K562 (cell line): ENCODE data around the gene MCRS1. TPM values are rescaled to one million over a fixed set of nuclear protein-coding genes. Genes with fewer than 3 reads are reported as not detected.

ENCODE experiments used
- ATAC-seq: fragments of 200-7000 bp; cut with Tn5 transposase; 3 replicates; pipeline ENCODE4 v1.9.1; 2020; ENCODE audit warnings: moderate library complexity
- BruUV-seq: library from RNA; stranded (reverse); fragments of 400-500 nt; replicated peaks from 2 replicates; lab custom pipeline; 2021; lab: Mats Ljungman, UMichigan
- CTCF ChIA-PET: fragments of 300-600 bp; formaldehyde crosslinking; extraction: SDS; loops from one replicate; lab custom pipeline; 2021; ENCODE audit warnings: low intra/inter-chr PET ratio; lab: Yijun Ruan, JAX
- POLR2A ChIA-PET: fragments of 300-600, 350-650 bp; sonication (Branson Sonifier 250); formaldehyde crosslinking; extraction: SDS; loops from one replicate; lab custom pipeline; 2021; ENCODE audit warnings: antibody characterized with exemption, inconsistent platforms; lab: Yijun Ruan, JAX
- DNase-seq, 4 experiments: peaks; one replicate each; pipeline versions ENCODE4 v3.0.0 to v3.0.0-alpha.2; 2011 to 2018; ENCODE audit warnings: low spot score in 3 of 4, mixed read lengths in 3 of 4; ENCODE audit errors: extremely low read depth in 1 of 4
- FAIRE-seq: peaks from 2 replicates; lab custom pipeline; 2011; peaks lifted over from hg19 to GRCh38; lab: Jason Lieb, UNC
- H2AFZ ChIP-seq: 2 replicates; pipeline ENCODE4 v1.6.0; 2011; ENCODE audit warnings: low read depth, low read length, control low read depth, inconsistent platforms
- H3K27ac ChIP-seq: fragments of 200-600 bp; 3 replicates; pipeline ENCODE4 v1.8.0; 2011; ENCODE audit warnings: low read depth, mild to moderate bottlenecking, control low read depth, inconsistent platforms, low read length, moderate library complexity, mixed read lengths; ENCODE audit errors: extremely low read depth
- H3K27me3 ChIP-seq, 2 experiments: fragments of 300-600 bp in 1 of 2; 2 replicates in 1 of 2; 3 replicates in 1 of 2; pipeline versions ENCODE4 v1.6.0 to v1.8.0; 2011; ENCODE audit warnings: inconsistent platforms in 2 of 2, low read length in 2 of 2, mild to moderate bottlenecking in 1 of 2, mixed read lengths in 1 of 2, moderate library complexity in 1 of 2; ENCODE audit not compliant: control insufficient read depth in 2 of 2, insufficient read depth in 2 of 2
- H3K36me3 ChIP-seq: fragments of 300-600 bp; 3 replicates; pipeline ENCODE4 v1.8.0; 2011; ENCODE audit warnings: mild to moderate bottlenecking, low read length, inconsistent platforms; ENCODE audit not compliant: control insufficient read depth, insufficient read depth
- H3K4me1 ChIP-seq, 2 experiments: fragments of 200-600 bp in 1 of 2; replicated peaks in 1 of 2; 2 replicates in 1 of 2; 3 replicates in 1 of 2; pipeline versions ENCODE4 v1.5.1 to v1.8.0; 2011; ENCODE audit warnings: inconsistent platforms in 2 of 2, low read length in 2 of 2, mild to moderate bottlenecking in 1 of 2, mixed read lengths in 1 of 2, moderate library complexity in 1 of 2; ENCODE audit not compliant: control insufficient read depth in 2 of 2, insufficient read depth in 2 of 2
- H3K4me2 ChIP-seq: 2 replicates; pipeline ENCODE4 v1.6.1; 2011; ENCODE audit warnings: low read length, control low read depth, inconsistent platforms, mixed read lengths; ENCODE audit not compliant: insufficient read depth
- H3K4me3 ChIP-seq: fragments of 200-600 bp; sonication (generic), shearing (Covaris generic); 2 replicates; pipeline ENCODE4 v1.5.1; 2016; ENCODE audit warnings: control low read depth, inconsistent platforms
- H3K79me2 ChIP-seq: fragments of 200-600 bp; 3 replicates; pipeline ENCODE4 v1.8.0; 2011; ENCODE audit warnings: low read length, inconsistent platforms; ENCODE audit not compliant: control insufficient read depth, insufficient read depth
- H3K9ac ChIP-seq, 2 experiments: 2 replicates each; pipeline versions ENCODE4 v1.6.0 to v1.6.1; 2011; ENCODE audit warnings: low read depth in 2 of 2, low read length in 2 of 2, control low read depth in 1 of 2, inconsistent platforms in 1 of 2, mild to moderate bottlenecking in 1 of 2, mixed read lengths in 1 of 2; ENCODE audit not compliant: insufficient read depth in 1 of 2
- H3K9me1 ChIP-seq: one replicate; pipeline ENCODE4 v1.6.0; 2011; ENCODE audit warnings: inconsistent platforms, mild to moderate bottlenecking, low read length, moderate library complexity; ENCODE audit not compliant: control insufficient read depth, insufficient read depth
- H3K9me3 ChIP-seq: replicated peaks from 2 replicates; pipeline ENCODE4 v1.5.1; 2011; ENCODE audit warnings: low read depth, low read length, inconsistent platforms; ENCODE audit not compliant: control insufficient read depth, insufficient read depth
- H4K20me1 ChIP-seq: replicated peaks from 2 replicates; pipeline ENCODE4 v1.6.1; 2011; ENCODE audit warnings: low read length, inconsistent platforms, mixed read lengths; ENCODE audit not compliant: control insufficient read depth, insufficient read depth
- ARID1B ChIP-seq: fragments of 450-650 bp; IDR thresholded peaks from 2 replicates; pipeline ENCODE4 v1.6.1; 2016; ENCODE audit warnings: antibody characterized with exemption, mild to moderate bottlenecking, inconsistent platforms
- BCOR ChIP-seq: fragments of 450-650 bp; IDR thresholded peaks from 2 replicates; pipeline ENCODE4 v1.6.1; 2016
- CBFB ChIP-seq: sonication (generic); formaldehyde crosslinking; IDR thresholded peaks from 2 replicates; pipeline ENCODE4 v1.4.0; 2020; ENCODE audit warnings: mild to moderate bottlenecking, missing genetic modification reagents
- CBX5 ChIP-seq: IDR thresholded peaks from 2 replicates; pipeline ENCODE4 v1.6.1; 2014; ENCODE audit warnings: low read depth, borderline replicate concordance
- CHCHD3 ChIP-seq: fragments of 250-450 bp; sonication (Bioruptor Pico); IDR thresholded peaks from 2 replicates; pipeline ENCODE4 v2.1.2; 2022; ENCODE audit warnings: mild to moderate bottlenecking
- FOXO4 ChIP-seq: fragments of 450-650 bp; formaldehyde crosslinking; IDR thresholded peaks from 2 replicates; pipeline ENCODE4 v1.4.0; 2020; ENCODE audit warnings: mild to moderate bottlenecking, moderate library complexity
- KAT7 ChIP-seq: sonication (generic); formaldehyde crosslinking; IDR thresholded peaks from 2 replicates; pipeline ENCODE4 v1.8.0; 2022; ENCODE audit warnings: missing genetic modification reagents, mild to moderate bottlenecking, borderline replicate concordance
- MCM7 ChIP-seq, 2 experiments: fragments of 450-650 bp; IDR thresholded peaks; 2 replicates each; pipeline ENCODE4 v1.6.1; 2016 to 2018
- NFYB ChIP-seq: IDR thresholded peaks from 2 replicates; pipeline ENCODE4 v1.6.1; 2011; ENCODE audit warnings: mild to moderate bottlenecking, moderate library complexity; ENCODE audit not compliant: insufficient read length; ENCODE audit errors: extremely low read depth
- NR0B1 ChIP-seq: fragments of 450-650 bp; IDR thresholded peaks from one replicate; pipeline ENCODE4 v1.6.1; 2018; ENCODE audit warnings: mild to moderate bottlenecking, moderate library complexity; ENCODE audit not compliant: partially characterized antibody
- SREBF1 ChIP-seq: fragments of 150-350 bp; IDR thresholded peaks from 2 replicates; pipeline ENCODE4 v1.6.1; 2014; ENCODE audit warnings: antibody characterized with exemption, low read depth, low read length, borderline replicate concordance
- TSC22D4 ChIP-seq: fragments of 450-650 bp; IDR thresholded peaks from 2 replicates; pipeline ENCODE4 v1.6.1; 2016; ENCODE audit warnings: missing genetic modification characterization, missing biosample characterization, control low read depth
- ZNF12 ChIP-seq: sonication (generic); formaldehyde crosslinking; IDR thresholded peaks from 2 replicates; pipeline ENCODE4 v1.4.0; 2020; ENCODE audit warnings: mild to moderate bottlenecking, missing genetic modification reagents
- ZNF408 ChIP-seq: fragments of 250-450 bp; sonication (Bioruptor Pico); IDR thresholded peaks from 2 replicates; pipeline ENCODE4 v1.4.0; 2020; ENCODE audit warnings: low read depth, mild to moderate bottlenecking, moderate library complexity
- ZNF561 ChIP-seq: fragments of 450-650 bp; formaldehyde crosslinking; conservative IDR thresholded peaks from 2 replicates; pipeline ENCODE4 v1.4.0; 2020; ENCODE audit warnings: mild to moderate bottlenecking, moderate library complexity
- ZNF586 ChIP-seq: fragments of 450-650 bp; formaldehyde crosslinking; conservative IDR thresholded peaks from 2 replicates; pipeline ENCODE4 v1.4.0; 2020; ENCODE audit warnings: mild to moderate bottlenecking, moderate library complexity
- WGBS: fragments of 100-300 bp; shearing (Covaris generic); methylation state at CpG from one replicate; pipeline ENCODE4 v1.1.6; 2016; ENCODE audit warnings: low coverage, mixed read lengths; ENCODE audit not compliant: insufficient coverage; ENCODE audit errors: missing lambda C conversion rate; 5-methylcytosine and 5-hydroxymethylcytosine counted together
- in situ Hi-C: fragments of 300-500 bp; cut with MboI; formaldehyde crosslinking; loops from 4 replicates; pipeline ENCODE4 v1.15.0; 2018; ENCODE audit warnings: inconsistent platforms, mixed read lengths
- intact Hi-C: fragments of 100-400 bp; cut with micrococcal nuclease; formaldehyde crosslinking; loops from 2 replicates; pipeline ENCODE4 v1.14.2; 2022
- polyA plus RNA-seq, 8 experiments: library from polyadenylated mRNA; depleted of rRNA in 4 of 8; stranded (reverse) in 5 of 8; unstranded in 3 of 8; fragments of >200 nt; fragmentation: Nextera tagmentation in 2 of 8; fragmentation: Illumina TruSeq in 1 of 8; extraction: Ambion mirVana in 2 of 8; extraction: Trizol in 1 of 8; gene quantifications; 2 replicates each; pipeline versions ENCODE4 v1.2.1 to v1.2.3, GENCODE V29; 2011 to 2014; ENCODE audit warnings: inconsistent platforms in 1 of 8, missing spikeins in 1 of 8
- total RNA-seq, 7 experiments: library from RNA; depleted of rRNA in 6 of 7; stranded (reverse); fragments of >200 nt in 6 of 7; fragmentation: Illumina TruSeq in 2 of 7; extraction: Trizol in 2 of 7; gene quantifications; 2 replicates each; pipeline versions ENCODE4 v1.2.1 to v1.2.3, GENCODE V29; 2011 to 2021; ENCODE audit warnings: low replicate concordance in 1 of 7
- TF ChIP-seq, protein P1 (sequence below): IDR thresholded peaks from 2 replicates; pipeline ENCODE4 v1.6.1; 2011; ENCODE audit warnings: borderline replicate concordance, low read depth, mild to moderate bottlenecking, moderate library complexity, low read length; ENCODE audit not compliant: insufficient read depth, poor library complexity, severe bottlenecking

MCRS1 gene
- total and polyA plus RNA-seq, 9 of the 15 experiments (the other 6 are each of a cell fraction or from before 2014, with no cell fraction given), result 50.0 to 100 (median 73.2) TPM

DNA sequence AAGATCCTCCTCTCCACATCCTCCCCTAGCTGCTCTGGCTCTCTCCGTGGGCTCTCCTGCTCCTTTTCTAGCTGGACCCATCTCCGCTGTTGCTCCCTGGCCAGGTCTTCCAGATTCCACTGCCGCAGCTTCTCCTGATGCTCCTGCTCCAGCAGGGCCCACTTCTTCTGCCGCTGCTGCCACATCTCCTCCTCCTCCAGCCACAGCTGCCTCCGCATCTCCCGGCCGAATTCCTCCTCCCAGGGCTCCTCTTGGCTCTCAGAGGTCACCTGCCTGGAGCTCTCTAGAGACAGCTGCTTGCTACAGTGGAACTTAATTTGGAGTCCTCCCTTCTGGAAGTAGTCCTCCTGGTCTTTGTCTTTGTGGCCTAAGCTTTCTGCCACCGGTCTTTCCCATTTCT is 32.0 kb upstream of the MCRS1 start:
- no TSS peak for BruUV-seq
- H3K9me3 ChIP-seq, result no peaks in the 10 kb centered on the region
- ChIA-PET POLR2A (interaction anchor here (0.6 to 1.5 kb wide), 6 partner anchors 11 to 141 kb away, joined by 3 to 4 read pairs (median 3); partner anchors contain the start of gene TMBIM6), CTCF (no interaction called here)
- no peaks in the 10 kb centered on the region for H3K36me3 ChIP-seq
- H3K27ac ChIP-seq, result no peak overlapping the region
- peaks cover 8% of the 10 kb centered on the region; the same call in 1 of the 2 replicates for H4K20me1 ChIP-seq
- H2AFZ ChIP-seq, result no peak overlapping the region
- H3K4me3 ChIP-seq, result no peak overlapping the region
- peaks cover 0 to 3% of the 10 kb centered on the region in 2 experiments; a peak in 1 of 5 replicates for H3K4me1 ChIP-seq
- in situ Hi-C loops (no loop called here), intact Hi-C loops (no loop called here)
- H3K9ac ChIP-seq, result no peak overlapping the region
- TF ChIP-seq ZNF408 (CRISPR knock-in tag), result no peak
- TF ChIP-seq ZNF561 (CRISPR knock-in tag), result no peak
- TF ChIP-seq, protein P1, sequence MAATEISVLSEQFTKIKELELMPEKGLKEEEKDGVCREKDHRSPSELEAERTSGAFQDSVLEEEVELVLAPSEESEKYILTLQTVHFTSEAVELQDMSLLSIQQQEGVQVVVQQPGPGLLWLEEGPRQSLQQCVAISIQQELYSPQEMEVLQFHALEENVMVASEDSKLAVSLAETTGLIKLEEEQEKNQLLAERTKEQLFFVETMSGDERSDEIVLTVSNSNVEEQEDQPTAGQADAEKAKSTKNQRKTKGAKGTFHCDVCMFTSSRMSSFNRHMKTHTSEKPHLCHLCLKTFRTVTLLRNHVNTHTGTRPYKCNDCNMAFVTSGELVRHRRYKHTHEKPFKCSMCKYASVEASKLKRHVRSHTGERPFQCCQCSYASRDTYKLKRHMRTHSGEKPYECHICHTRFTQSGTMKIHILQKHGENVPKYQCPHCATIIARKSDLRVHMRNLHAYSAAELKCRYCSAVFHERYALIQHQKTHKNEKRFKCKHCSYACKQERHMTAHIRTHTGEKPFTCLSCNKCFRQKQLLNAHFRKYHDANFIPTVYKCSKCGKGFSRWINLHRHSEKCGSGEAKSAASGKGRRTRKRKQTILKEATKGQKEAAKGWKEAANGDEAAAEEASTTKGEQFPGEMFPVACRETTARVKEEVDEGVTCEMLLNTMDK, result no peak
- TF ChIP-seq ZNF12 (CRISPR knock-in tag), result no peak
- no peak for TF ChIP-seq KAT7 (CRISPR knock-in tag)
- TF ChIP-seq CBX5, result no peak
- TF ChIP-seq FOXO4 (CRISPR knock-in tag), result no peak
- no peak for TF ChIP-seq NR0B1
- no peak for TF ChIP-seq CBFB
- no peak for TF ChIP-seq SREBF1
- TF ChIP-seq ZNF586, result no peak
- no peak for TF ChIP-seq CHCHD3 (CRISPR knock-in tag)
- no peak for TF ChIP-seq TSC22D4 (tag)
- no peak for TF ChIP-seq NFYB
- TF ChIP-seq ARID1B, result no peak
- no peak for TF ChIP-seq MCM7 (IDR thresholded peaks at IDR 0.05)
- no peak for TF ChIP-seq BCOR
- H3K9me1 ChIP-seq, result no peaks in the 10 kb centered on the region
- no peaks in the 10 kb centered on the region; a peak in 1 of 5 replicates for H3K27me3 ChIP-seq
- WGBS, result 59% methylated on average over 7 of the region's 8 CpGs
- DNase-seq (peak in 1 of 4 experiments; percentile 3), ATAC-seq (no peak), FAIRE-seq (no peak)
- H3K4me2 ChIP-seq, result no peak overlapping the region
- H3K79me2 ChIP-seq, result no peaks in the 10 kb centered on the region
